Heart left ventricle (tissue), 13 donors: Measurements from ENCODE around the gene IGHMBP2.

Source experiments
- POLR2A ChIP-seq, 2 donors: fragments of 450-650 bp; IDR thresholded peaks; one replicate each; pipeline ENCODE4 v1.6.1; 2017; ENCODE audit warnings: antibody characterized with exemption in 2 of 2, mild to moderate bottlenecking in 2 of 2, moderate library complexity in 2 of 2
- TF ChIP-seq, protein P1 (sequence below), 12 donors: fragments of 200-600 bp; sonication (generic) in 4 of 12; IDR thresholded peaks; one replicate each; pipeline versions ENCODE4 v1.5.0 to v1.8.0; 2018 to 2022; ENCODE audit warnings: antibody characterized with exemption in 12 of 12, mild to moderate bottlenecking in 5 of 12
- donor health status: ischemic (EF 13 %, LVEDD 7.1; RV severe dilation, severe dysfunction).
- donor health status: DM: no; HTN: yes; CAD: no.
- donor health status: DM: no; HTN: no; CAD: no.
- donor health status: ischemic (EF 25% LVEDD 6.9; RV normal size, moderate dysfunction).
- donor health status: ischemic (EF 25% LVEDD 5.7; RV mildly dilated, moderate dysfunction).
- donor health status: ischemic (EF 35%, LVEDD 5.7; RV mildly dilated, moderate dysfunction).
- donor health status: nonischemic (EF 11% LVEDD 7.7; RV severe dilation, severe dysfunction).
- donor health status: DM: yes; HTN: yes; CAD: no.
- donor health status: PGD.
- donor health status: ischemic (EF 29% LVEDD 5.4; RV normal size, mild dysfunction).
- donor health status: nonischemic (EF 23%, LVEDD 6.1; RV moderate dilation, normal function).

GRCh38 chr11:68976563-68976962 is 72.9 kb downstream of the IGHMBP2 start:
- TF ChIP-seq, protein P1, sequence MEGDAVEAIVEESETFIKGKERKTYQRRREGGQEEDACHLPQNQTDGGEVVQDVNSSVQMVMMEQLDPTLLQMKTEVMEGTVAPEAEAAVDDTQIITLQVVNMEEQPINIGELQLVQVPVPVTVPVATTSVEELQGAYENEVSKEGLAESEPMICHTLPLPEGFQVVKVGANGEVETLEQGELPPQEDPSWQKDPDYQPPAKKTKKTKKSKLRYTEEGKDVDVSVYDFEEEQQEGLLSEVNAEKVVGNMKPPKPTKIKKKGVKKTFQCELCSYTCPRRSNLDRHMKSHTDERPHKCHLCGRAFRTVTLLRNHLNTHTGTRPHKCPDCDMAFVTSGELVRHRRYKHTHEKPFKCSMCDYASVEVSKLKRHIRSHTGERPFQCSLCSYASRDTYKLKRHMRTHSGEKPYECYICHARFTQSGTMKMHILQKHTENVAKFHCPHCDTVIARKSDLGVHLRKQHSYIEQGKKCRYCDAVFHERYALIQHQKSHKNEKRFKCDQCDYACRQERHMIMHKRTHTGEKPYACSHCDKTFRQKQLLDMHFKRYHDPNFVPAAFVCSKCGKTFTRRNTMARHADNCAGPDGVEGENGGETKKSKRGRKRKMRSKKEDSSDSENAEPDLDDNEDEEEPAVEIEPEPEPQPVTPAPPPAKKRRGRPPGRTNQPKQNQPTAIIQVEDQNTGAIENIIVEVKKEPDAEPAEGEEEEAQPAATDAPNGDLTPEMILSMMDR (IDR thresholded peaks at IDR 0.05) = no peak
- no peak for TF ChIP-seq POLR2A (IDR thresholded peaks at IDR 0.05)
